ENCODE results near the gene TSPAN3.

GRCh38 chr15:77069521-77070121 is 1.3 kb downstream of the TSPAN3 start:
- TF ChIP-seq POLR2A (IDR thresholded peaks at IDR 0.05) (no peak), CTCF (IDR thresholded peaks at IDR 0.05) (no peak), POLR2AphosphoS5 (IDR thresholded peaks at IDR 0.05) (no peak)

All from breast epithelium (tissue), 3 donors.